Effector memory CD4-positive, alpha-beta T cell (primary cell): ENCODE data around the gene FANCG.

Experiments
- DNase-seq, 3 donors: peaks; one replicate each; pipeline ENCODE4 v3.0.0-alpha.2; 2020
- H3K27ac ChIP-seq: 2 replicates; pipeline ENCODE4 v1.7.0; 2013; ENCODE audit warnings: mild to moderate bottlenecking, low read length, moderate library complexity; ENCODE audit not compliant: insufficient read depth, poor library complexity, severe bottlenecking
- H3K27me3 ChIP-seq: replicated peaks from 2 replicates; pipeline ENCODE4 v1.7.0; 2013; ENCODE audit warnings: mild to moderate bottlenecking, low read length; ENCODE audit not compliant: insufficient read depth, control insufficient read depth, poor library complexity, severe bottlenecking
- H3K36me3 ChIP-seq: 2 replicates; pipeline ENCODE4 v1.7.0; 2013; ENCODE audit warnings: mild to moderate bottlenecking, low read length, moderate library complexity; ENCODE audit not compliant: control insufficient read depth, insufficient read depth
- H3K4me1 ChIP-seq: 2 replicates; pipeline ENCODE4 v1.7.0; 2013; ENCODE audit warnings: low read length, mild to moderate bottlenecking; ENCODE audit not compliant: control insufficient read depth, insufficient read depth, poor library complexity, severe bottlenecking
- H3K4me3 ChIP-seq: 2 replicates; pipeline ENCODE4 v1.7.0; 2013; ENCODE audit warnings: low read length, low read depth, mild to moderate bottlenecking; ENCODE audit not compliant: insufficient read depth, poor library complexity, severe bottlenecking
- H3K9me3 ChIP-seq: 2 replicates; pipeline ENCODE4 v1.7.0; 2013; ENCODE audit warnings: mild to moderate bottlenecking, low read length, moderate library complexity; ENCODE audit not compliant: control insufficient read depth
- total RNA-seq, 3 donors: gene quantifications; one replicate each; lab custom pipeline; 2026; lab: John Stamatoyannopoulos, UW

Gene FANCG
- 11.6 to 15.9 (median 12.5) reads per million in 3 donors for total RNA-seq

- H3K4me3 ChIP-seq: peak within 1 kb of the TSS; percentile 89
- DNase-seq: peak; percentile 57 to 75 (median 72)
- H3K27me3 ChIP-seq: no peaks in the 10 kb centered on the region
- peaks cover 6% of the 10 kb centered on the region for H3K4me1 ChIP-seq
- peak within 1 kb of the TSS; percentile 73 for H3K27ac ChIP-seq
- H3K9me3 ChIP-seq: no peaks in the 10 kb centered on the region
- H3K36me3 ChIP-seq: no peaks in the 10 kb centered on the region
These were observed at the start of gene FANCG for GRCh38 chr9:35079426-35080341. Gene FANCG, minus strand, starts transcription at chr9:35079942. Its CDS starts 418 bp downstream, at chr9:35079524.

- H3K9me3 ChIP-seq: no peaks in the 10 kb centered on the region
- no peaks in the 10 kb centered on the region for H3K27me3 ChIP-seq
- H3K4me1 ChIP-seq: peaks cover 34% of the 10 kb centered on the region
- no peaks in the 10 kb centered on the region for H3K36me3 ChIP-seq
- peak overlapping the region; percentile 78 for H3K27ac ChIP-seq
- peak overlapping the region; percentile 61 for H3K4me3 ChIP-seq
- peak; percentile 74 to 82 (median 74) for DNase-seq
These were observed 37.3 kb upstream of the FANCG start for GRCh38 chr9:35116898-35117551.

- Histone ChIP-seq H3K4me3 (peak overlapping the region; percentile 61), H3K27ac (peak overlapping the region; percentile 78), H3K4me1 (peaks cover 38% of the 10 kb centered on the region), H3K27me3 (no peaks in the 10 kb centered on the region), H3K9me3 (no peaks in the 10 kb centered on the region), H3K36me3 (no peaks in the 10 kb centered on the region)
- DNase-seq: no peak
These were observed 36.8 kb upstream of the FANCG start for GRCh38 chr9:35116539-35116897.

- Histone ChIP-seq H3K4me3 (peak within 1 kb of the TSS; percentile 61), H3K27ac (peak within 1 kb of the TSS; percentile 78), H3K9me3 (no peaks in the 10 kb centered on the region), H3K27me3 (no peaks in the 10 kb centered on the region), H3K36me3 (no peaks in the 10 kb centered on the region), H3K4me1 (peaks cover 41% of the 10 kb centered on the region)
- DNase-seq: peak; percentile 89 to 94 (median 91)
These were observed 36.2 kb upstream of the FANCG start, which contains the start of gene ATOSB for GRCh38 chr9:35115680-35116538. Gene ATOSB, minus strand, starts transcription at chr9:35115862. Its CDS starts 7,588 bp downstream, at chr9:35108274.

GRCh38 chr9:35114840-35115628 lies 35.3 kb upstream of the FANCG start:
- peak overlapping the region; percentile 61 for H3K4me3 ChIP-seq
- H3K9me3 ChIP-seq: no peaks in the 10 kb centered on the region
- no peaks in the 10 kb centered on the region for H3K36me3 ChIP-seq
- peak in 1 of 3 donors; percentile 29 for DNase-seq
- peaks cover 45% of the 10 kb centered on the region for H3K4me1 ChIP-seq
- no peaks in the 10 kb centered on the region for H3K27me3 ChIP-seq
- H3K27ac ChIP-seq: peak overlapping the region; percentile 78

GRCh38 chr9:35114113-35114839 lies 34.5 kb upstream of the FANCG start:
- Histone ChIP-seq H3K4me1 (peaks cover 45% of the 10 kb centered on the region), H3K9me3 (no peaks in the 10 kb centered on the region), H3K27me3 (no peaks in the 10 kb centered on the region), H3K4me3 (peak overlapping the region; percentile 61), H3K27ac (peak overlapping the region; percentile 78), H3K36me3 (no peaks in the 10 kb centered on the region)
- peak; percentile 70 to 77 (median 72) for DNase-seq

- peak overlapping the region; percentile 66 for H3K27ac ChIP-seq
- DNase-seq: no peak
- peaks cover 45% of the 10 kb centered on the region for H3K4me1 ChIP-seq
These were observed 32.7 kb upstream of the FANCG start for GRCh38 chr9:35112257-35113020.

More at GRCh38 chr9:35112257-35113020, 32.7 kb upstream of the FANCG start:
- Histone ChIP-seq H3K4me3 (peak overlapping the region; percentile 44), H3K36me3 (peaks cover 12% of the 10 kb centered on the region), H3K27me3 (no peaks in the 10 kb centered on the region), H3K9me3 (no peaks in the 10 kb centered on the region)
